Liver (tissue), 9 donors: Measurements from ENCODE around the gene AKT2. TPM values are rescaled to one million over a fixed set of nuclear protein-coding genes. Genes with fewer than 3 reads are reported as not detected.

Experiments
- DNase-seq: peaks from one replicate; pipeline ENCODE4 v3.0.0-alpha.2; 2017; ENCODE audit warnings: low spot score
- H3K27ac ChIP-seq, 2 donors: one replicate each; pipeline ENCODE4 v1.7.0; 2013; ENCODE audit warnings: inconsistent platforms in 2 of 2, low read length in 2 of 2, control low read depth in 1 of 2, low read depth in 1 of 2, mild to moderate bottlenecking in 1 of 2
- H3K27me3 ChIP-seq, 4 donors: one replicate each; pipeline versions ENCODE4 v1.6.1 to v1.7.0; 2013; ENCODE audit warnings: low read length in 3 of 4, inconsistent platforms in 1 of 4, mild to moderate bottlenecking in 1 of 4, moderate library complexity in 1 of 4; ENCODE audit not compliant: control insufficient read depth in 4 of 4, insufficient read depth in 4 of 4
- H3K36me3 ChIP-seq, 4 donors: one replicate each; pipeline versions ENCODE4 v1.6.1 to v1.7.0; 2013; ENCODE audit warnings: low read length in 3 of 4, mild to moderate bottlenecking in 3 of 4, low read depth in 1 of 4, moderate library complexity in 1 of 4; ENCODE audit not compliant: control insufficient read depth in 4 of 4, insufficient read depth in 3 of 4
- H3K4me1 ChIP-seq, 4 donors: one replicate each; pipeline versions ENCODE4 v1.6.1 to v1.7.0; 2013; ENCODE audit warnings: low read length in 3 of 4, mild to moderate bottlenecking in 3 of 4, moderate library complexity in 1 of 4; ENCODE audit not compliant: control insufficient read depth in 4 of 4, insufficient read depth in 4 of 4
- H3K4me3 ChIP-seq, 3 donors: one replicate each; pipeline versions ENCODE4 v1.6.1 to v1.7.0; 2013; ENCODE audit warnings: low read length in 3 of 3, control low read depth in 1 of 3, low read depth in 1 of 3, mild to moderate bottlenecking in 1 of 3
- H3K9ac ChIP-seq, 2 donors: one replicate each; pipeline ENCODE4 v1.7.0; 2013; ENCODE audit warnings: low read length in 2 of 2, mild to moderate bottlenecking in 2 of 2, moderate library complexity in 2 of 2, control low read depth in 1 of 2, low read depth in 1 of 2
- H3K9me3 ChIP-seq, 4 donors: one replicate each; pipeline versions ENCODE4 v1.6.1 to v1.7.0; 2013; ENCODE audit warnings: low read length in 3 of 4; ENCODE audit not compliant: control insufficient read depth in 4 of 4
- ATF3 ChIP-seq: IDR thresholded peaks from 2 replicates; pipeline ENCODE4 v1.6.1; 2016; ENCODE audit warnings: antibody characterized with exemption
- CTCF ChIP-seq: fragments of 150-350 bp; IDR thresholded peaks from 2 replicates; pipeline ENCODE4 v1.5.1; 2017; ENCODE audit warnings: improper control_type of control experiment, low read depth, low read length; ENCODE audit not compliant: missing input control
- FOXA1 ChIP-seq: IDR thresholded peaks from 2 replicates; pipeline ENCODE4 v1.6.1; 2016; ENCODE audit warnings: antibody characterized with exemption
- FOXA2 ChIP-seq: IDR thresholded peaks from 2 replicates; pipeline ENCODE4 v1.6.1; 2016; ENCODE audit warnings: antibody characterized with exemption
- GABPA ChIP-seq, 2 donors: IDR thresholded peaks in 1 of 2; conservative IDR thresholded peaks in 1 of 2; 2 replicates each; pipeline ENCODE4 v1.6.1; 2016; ENCODE audit warnings: antibody characterized with exemption in 2 of 2, mild to moderate bottlenecking in 1 of 2, moderate library complexity in 1 of 2
- HNF4A ChIP-seq, 2 donors: conservative IDR thresholded peaks; 2 replicates each; pipeline ENCODE4 v1.6.1; 2016; ENCODE audit warnings: antibody characterized with exemption in 2 of 2, mild to moderate bottlenecking in 2 of 2
- HNF4G ChIP-seq: IDR thresholded peaks from 2 replicates; pipeline ENCODE4 v1.6.1; 2016; ENCODE audit warnings: antibody characterized with exemption
- JUND ChIP-seq, 2 donors: IDR thresholded peaks; 2 replicates each; pipeline ENCODE4 v1.6.1; 2016; ENCODE audit warnings: antibody characterized with exemption in 2 of 2
- NR2F2 ChIP-seq: IDR thresholded peaks from 2 replicates; pipeline ENCODE4 v1.6.1; 2016; ENCODE audit warnings: antibody characterized with exemption
- RAD21 ChIP-seq, 2 donors: IDR thresholded peaks; 2 replicates each; pipeline ENCODE4 v1.6.1; 2016; ENCODE audit warnings: antibody characterized with exemption in 2 of 2, mild to moderate bottlenecking in 2 of 2
- REST ChIP-seq: IDR thresholded peaks from 2 replicates; pipeline ENCODE4 v1.6.1; 2016; ENCODE audit warnings: antibody characterized with exemption, mild to moderate bottlenecking
- RXRA ChIP-seq, 2 donors: IDR thresholded peaks; 2 replicates each; pipeline ENCODE4 v1.6.1; 2017 to 2018; ENCODE audit warnings: antibody characterized with exemption in 2 of 2, mild to moderate bottlenecking in 1 of 2
- SP1 ChIP-seq: IDR thresholded peaks from 2 replicates; pipeline ENCODE4 v1.6.1; 2018; ENCODE audit warnings: antibody characterized with exemption, mild to moderate bottlenecking
- TAF1 ChIP-seq: conservative IDR thresholded peaks from 2 replicates; pipeline ENCODE4 v1.6.1; 2016; ENCODE audit warnings: antibody characterized with exemption, mild to moderate bottlenecking
- YY1 ChIP-seq: IDR thresholded peaks from 2 replicates; pipeline ENCODE4 v1.6.1; 2016; ENCODE audit warnings: antibody characterized with exemption, mild to moderate bottlenecking
- ZBTB33 ChIP-seq: IDR thresholded peaks from 2 replicates; pipeline ENCODE4 v1.6.1; 2016; ENCODE audit warnings: antibody characterized with exemption
- WGBS: extraction: QIAGEN DNeasy Blood & Tissue Kit; methylation state at CpG from one replicate; pipeline ENCODE4 v1.1.7; 2013; 5-methylcytosine and 5-hydroxymethylcytosine counted together
- polyA plus RNA-seq, 2 donors: library from polyadenylated mRNA; stranded (reverse) in 1 of 2; unstranded in 1 of 2; fragments of 200-250 nt in 1 of 2; fragments of >200 nt in 1 of 2; fragmentation: Nextera tagmentation in 1 of 2; extraction: Ambion mirVana in 1 of 2; gene quantifications; one replicate each; pipeline versions ENCODE4 v1.2.1 to v1.2.3, GENCODE V29; 2013 to 2015
- total RNA-seq, 2 donors: library from RNA; depleted of rRNA; stranded (reverse); fragments of >200 nt; gene quantifications; one replicate each; pipeline ENCODE4 v1.2.3, GENCODE V29; 2014
- donor health status: healthy.
- donor health status: healthy.
- donor health status: healthy.
- donor health status: healthy.
- donor health status: healthy.

Gene AKT2
- total and polyA plus RNA-seq, 4 donors, result 23.2 to 110 (median 60.4) TPM

- TF ChIP-seq REST (no peak), JUND (IDR thresholded peaks at IDR 0.05) (no peak), GABPA (IDR thresholded peaks at IDR 0.05 in 1 of 2, conservative IDR thresholded peaks at IDR 0.05 in 1 of 2) (no peak), FOXA2 (no peak), RXRA (IDR thresholded peaks at IDR 0.05) (no peak), ATF3 (no peak), FOXA1 (no peak)
Observed at GRCh38 chr19:40210889-40211288, 74.3 kb downstream of the AKT2 start (continued).

- WGBS, result 96% methylated on average over 5 of the region's 5 CpGs
- H3K9ac ChIP-seq, result no peak overlapping the region
- peaks cover 0 to 10% (median 3%) of the 10 kb centered on the region in 4 donors for H3K36me3 ChIP-seq
- TF ChIP-seq CTCF (no peak), HNF4A (conservative IDR thresholded peaks at IDR 0.05) (no peak), RXRA (IDR thresholded peaks at IDR 0.05) (no peak), SP1 (no peak), FOXA1 (no peak), ZBTB33 (no peak), JUND (IDR thresholded peaks at IDR 0.05) (no peak), ATF3 (no peak), YY1 (peak; percentile 19)
- no peaks in the 10 kb centered on the region for H3K27me3 ChIP-seq
- H3K9me3 ChIP-seq, result no peaks in the 10 kb centered on the region
- no peak overlapping the region for H3K4me3 ChIP-seq
- H3K4me1 ChIP-seq, result no peaks in the 10 kb centered on the region
- no peak overlapping the region for H3K27ac ChIP-seq
- no peak for DNase-seq
Observed at GRCh38 chr19:40208602-40209001, 76.5 kb downstream of the AKT2 start.

- Histone ChIP-seq H3K36me3 (peaks cover 0 to 6% (median 2%) of the 10 kb centered on the region in 4 donors), H3K27ac (no peak overlapping the region), H3K4me1 (no peaks in the 10 kb centered on the region), H3K4me3 (no peak overlapping the region), H3K27me3 (no peaks in the 10 kb centered on the region), H3K9ac (no peak overlapping the region), H3K9me3 (no peaks in the 10 kb centered on the region)
- no peak for DNase-seq
- 97% methylated on average over 21 of the region's 21 CpGs for WGBS
- no peak for TF ChIP-seq FOXA1
- no peak for TF ChIP-seq SP1
- TF ChIP-seq ATF3, result no peak
- TF ChIP-seq CTCF, result no peak
- TF ChIP-seq GABPA (IDR thresholded peaks at IDR 0.05 in 1 of 2, conservative IDR thresholded peaks at IDR 0.05 in 1 of 2), result no peak
- TF ChIP-seq TAF1, result no peak
- no peak for TF ChIP-seq YY1
- TF ChIP-seq RXRA (IDR thresholded peaks at IDR 0.05), result no peak
- TF ChIP-seq NR2F2, result no peak
- no peak for TF ChIP-seq ZBTB33
- TF ChIP-seq JUND (IDR thresholded peaks at IDR 0.05), result no peak
- no peak for TF ChIP-seq FOXA2
- no peak for TF ChIP-seq RAD21 (IDR thresholded peaks at IDR 0.05)
- no peak for TF ChIP-seq HNF4G
Observed at GRCh38 chr19:40205760-40206159, 79.4 kb downstream of the AKT2 start.
